Lower leg skin (tissue), 3 donors: ENCODE measurements around the gene RAB40AL.

Experiments
- POLR2A ChIP-seq, 2 donors: fragments of 450-650 bp; IDR thresholded peaks; one replicate each; pipeline ENCODE4 v1.6.1; 2016 to 2017; ENCODE audit warnings: antibody characterized with exemption in 2 of 2, mild to moderate bottlenecking in 1 of 2, moderate library complexity in 1 of 2
- TF ChIP-seq, protein P1 (sequence below), 3 donors: fragments of 450-650 bp; IDR thresholded peaks; one replicate each; pipeline ENCODE4 v1.5.1; 2016; ENCODE audit warnings: antibody characterized with exemption in 3 of 3, mild to moderate bottlenecking in 3 of 3, moderate library complexity in 2 of 3

DNA sequence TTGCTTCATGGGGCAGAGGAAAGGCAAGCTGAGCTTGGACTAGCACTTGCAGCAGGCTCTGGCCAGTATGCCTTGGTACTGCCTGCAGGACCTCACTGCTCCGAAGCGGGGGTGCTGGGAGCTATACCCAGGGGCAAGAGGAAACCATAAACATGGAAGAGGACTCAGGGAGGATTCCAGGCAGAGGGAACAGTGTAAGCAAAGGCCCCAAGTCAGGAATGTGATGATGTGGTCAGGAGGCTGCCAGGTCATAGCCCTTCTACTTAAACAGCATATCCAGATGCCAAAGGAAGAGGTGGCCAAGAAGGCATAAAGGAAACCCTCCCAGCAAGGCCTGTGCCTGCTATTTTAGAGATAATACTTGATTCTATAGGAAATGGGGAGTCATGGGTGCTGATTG is 31.1 kb downstream of the RAB40AL start:
- TF ChIP-seq, protein P1, sequence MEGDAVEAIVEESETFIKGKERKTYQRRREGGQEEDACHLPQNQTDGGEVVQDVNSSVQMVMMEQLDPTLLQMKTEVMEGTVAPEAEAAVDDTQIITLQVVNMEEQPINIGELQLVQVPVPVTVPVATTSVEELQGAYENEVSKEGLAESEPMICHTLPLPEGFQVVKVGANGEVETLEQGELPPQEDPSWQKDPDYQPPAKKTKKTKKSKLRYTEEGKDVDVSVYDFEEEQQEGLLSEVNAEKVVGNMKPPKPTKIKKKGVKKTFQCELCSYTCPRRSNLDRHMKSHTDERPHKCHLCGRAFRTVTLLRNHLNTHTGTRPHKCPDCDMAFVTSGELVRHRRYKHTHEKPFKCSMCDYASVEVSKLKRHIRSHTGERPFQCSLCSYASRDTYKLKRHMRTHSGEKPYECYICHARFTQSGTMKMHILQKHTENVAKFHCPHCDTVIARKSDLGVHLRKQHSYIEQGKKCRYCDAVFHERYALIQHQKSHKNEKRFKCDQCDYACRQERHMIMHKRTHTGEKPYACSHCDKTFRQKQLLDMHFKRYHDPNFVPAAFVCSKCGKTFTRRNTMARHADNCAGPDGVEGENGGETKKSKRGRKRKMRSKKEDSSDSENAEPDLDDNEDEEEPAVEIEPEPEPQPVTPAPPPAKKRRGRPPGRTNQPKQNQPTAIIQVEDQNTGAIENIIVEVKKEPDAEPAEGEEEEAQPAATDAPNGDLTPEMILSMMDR (IDR thresholded peaks at IDR 0.05): no peak
- no peak for TF ChIP-seq POLR2A (IDR thresholded peaks at IDR 0.05)
